ENCODE data around the gene PADI4.

PADI4 gene

GRCh38 chr1:17292299-17293160 is 15.5 kb upstream of the PADI4 start:
- Histone ChIP-seq H3K9me3 (no peaks in the 10 kb centered on the region), H3K27me3 (no peaks in the 10 kb centered on the region), H3K4me3 (ENCODE audit: low read depth in 1 of 2, low read length in 1 of 2) (no peak overlapping the region), H3K4me1 (ENCODE audit: control insufficient read depth in 1 of 2, insufficient read depth in 1 of 2, low read depth in 1 of 2, low read length in 1 of 2) (peaks cover 28 to 35% of the 10 kb centered on the region in 2 experiments), H3K36me3 (no peaks in the 10 kb centered on the region), H3K27ac (no peak overlapping the region)
- TF ChIP-seq CTCF (IDR thresholded peaks at IDR 0.05): no peak

GRCh38 chr1:17293681-17294425 is 14.1 kb upstream of the PADI4 start:
- peaks cover 22 to 25% of the 10 kb centered on the region in 2 experiments for H3K4me1 ChIP-seq (ENCODE audit: control insufficient read depth in 1 of 2, insufficient read depth in 1 of 2, low read depth in 1 of 2, low read length in 1 of 2)
- no peak for TF ChIP-seq CTCF (IDR thresholded peaks at IDR 0.05)

GRCh38 chr1:17295292-17295691 is 12.7 kb upstream of the PADI4 start:
- TF ChIP-seq CTCF (IDR thresholded peaks at IDR 0.05): no peak
- no peaks in the 10 kb centered on the region for H3K9me3 ChIP-seq
- no peak overlapping the region for H3K27ac ChIP-seq
- no peaks in the 10 kb centered on the region for H3K36me3 ChIP-seq
- H3K4me1 ChIP-seq (ENCODE audit: control insufficient read depth in 1 of 2, insufficient read depth in 1 of 2, low read depth in 1 of 2, low read length in 1 of 2): peaks cover 22 to 25% of the 10 kb centered on the region in 2 experiments
- no peaks in the 10 kb centered on the region for H3K27me3 ChIP-seq
- H3K4me3 ChIP-seq (ENCODE audit: low read depth in 1 of 2, low read length in 1 of 2): no peak overlapping the region

More at GRCh38 chr1:17293681-17294425, 14.1 kb upstream of the PADI4 start:
- Histone ChIP-seq H3K36me3 (no peaks in the 10 kb centered on the region), H3K27ac (peak overlapping the region; percentile 2), H3K9me3 (no peaks in the 10 kb centered on the region), H3K27me3 (no peaks in the 10 kb centered on the region), H3K4me3 (ENCODE audit: low read depth in 1 of 2, low read length in 1 of 2) (no peak overlapping the region)

GRCh38 chr1:17296086-17296485 is 11.9 kb upstream of the PADI4 start:
- peaks cover 22 to 25% of the 10 kb centered on the region in 2 experiments for H3K4me1 ChIP-seq (ENCODE audit: control insufficient read depth in 1 of 2, insufficient read depth in 1 of 2, low read depth in 1 of 2, low read length in 1 of 2)
- TF ChIP-seq CTCF (IDR thresholded peaks at IDR 0.05): no peak
- H3K4me3 ChIP-seq (ENCODE audit: low read depth in 1 of 2, low read length in 1 of 2): no peak overlapping the region
- no peaks in the 10 kb centered on the region for H3K27me3 ChIP-seq
- no peaks in the 10 kb centered on the region for H3K9me3 ChIP-seq
- peak overlapping the region; percentile 35 for H3K27ac ChIP-seq
- no peaks in the 10 kb centered on the region for H3K36me3 ChIP-seq

GRCh38 chr1:17297991-17298390 is 10.0 kb upstream of the PADI4 start:
- no peaks in the 10 kb centered on the region for H3K9me3 ChIP-seq
- no peak for TF ChIP-seq CTCF (IDR thresholded peaks at IDR 0.05)
- H3K36me3 ChIP-seq: no peaks in the 10 kb centered on the region
- no peaks in the 10 kb centered on the region for H3K27me3 ChIP-seq
- H3K4me3 ChIP-seq (ENCODE audit: low read depth in 1 of 2, low read length in 1 of 2): no peak overlapping the region
- H3K27ac ChIP-seq: no peak overlapping the region
- peaks cover 23 to 37% of the 10 kb centered on the region in 2 experiments for H3K4me1 ChIP-seq (ENCODE audit: control insufficient read depth in 1 of 2, insufficient read depth in 1 of 2, low read depth in 1 of 2, low read length in 1 of 2)
